ENCODE data around the gene C11orf68. TPM values are rescaled to one million over a fixed set of nuclear protein-coding genes. Genes with fewer than 3 reads are reported as not detected.

Gene C11orf68
- polyA plus RNA-seq, 3 donors: 21.8 to 31.5 (median 22.8) TPM

- Mint-ChIP-seq H3K4me3 (no peak overlapping the region), H3K4me1 (peaks cover 28% of the 10 kb centered on the region), H3K9me3 (no peaks in the 10 kb centered on the region), H3K36me3 (peaks cover 71 to 76% of the 10 kb centered on the region in 2 donors), H3K27me3 (ENCODE audit: low read depth in 3 of 3) (no peaks in the 10 kb centered on the region), H3K27ac (peak overlapping the region in 3 of 7 donors; percentile 1 to 87 (median 51))
- intact Hi-C loops (cut with micrococcal nuclease): no loop called here
- Histone ChIP-seq H3K79me2 (ENCODE audit: insufficient read depth, low read length) (peaks cover 35% of the 10 kb centered on the region), H4K20me1 (ENCODE audit: insufficient read depth, low read length) (peaks cover 22% of the 10 kb centered on the region), H3K27me3 (ENCODE audit: control insufficient read depth in 2 of 2, insufficient read depth in 2 of 2, low read length in 2 of 2) (no peaks in the 10 kb centered on the region), H3K9me3 (replicated peaks in 1 of 2; ENCODE audit: control insufficient read depth in 1 of 2, insufficient read depth in 1 of 2, low read length in 2 of 2) (no peaks in the 10 kb centered on the region), H3K36me3 (replicated peaks in 1 of 2; ENCODE audit: control insufficient read depth in 1 of 2, insufficient read depth in 2 of 2, low read length in 2 of 2) (peaks cover 66 to 72% of the 10 kb centered on the region in 2 donors), H3K4me2 (replicated peaks; ENCODE audit: extremely low read depth, low read length, poor library complexity, severe bottlenecking) (no peak overlapping the region), H2AFZ (ENCODE audit: insufficient read depth, low read depth, low read length, poor library complexity, severe bottlenecking) (no peak overlapping the region), H3K27ac (ENCODE audit: low read depth in 1 of 2, low read length in 2 of 2) (no peak overlapping the region), H3K4me3 (replicated peaks in 1 of 3; ENCODE audit: low read depth in 2 of 3, low read length in 3 of 3) (no peak overlapping the region), H3K9ac (ENCODE audit: insufficient read depth, low read length, poor library complexity, severe bottlenecking) (no peak overlapping the region), H3K4me1 (ENCODE audit: control insufficient read depth in 1 of 2, insufficient read depth in 2 of 2, low read length in 2 of 2) (peaks cover 19 to 27% of the 10 kb centered on the region in 2 donors)
- no peak for DNase-seq
- TF ChIP-seq CTCF (IDR thresholded peaks at IDR 0.05): no peak
- WGBS (ENCODE audit: insufficient coverage): 99% methylated on average over 34 of the region's 36 CpGs
Measured at GRCh38 chr11:65965986-65966762, 47.3 kb upstream of the C11orf68 start.

GRCh38 chr11:65964906-65965305 is 46.0 kb upstream of the C11orf68 start:
- Mint-ChIP-seq H3K9me3 (no peaks in the 10 kb centered on the region), H3K4me1 (peaks cover 31% of the 10 kb centered on the region), H3K4me3 (no peak overlapping the region), H3K36me3 (peaks cover 64 to 69% of the 10 kb centered on the region in 2 donors), H3K27me3 (ENCODE audit: low read depth in 3 of 3) (no peaks in the 10 kb centered on the region), H3K27ac (peak overlapping the region in 1 of 7 donors; percentile 49)
- H3K4me1 ChIP-seq (ENCODE audit: control insufficient read depth in 1 of 2, insufficient read depth in 2 of 2, low read length in 2 of 2): peaks cover 22 to 33% of the 10 kb centered on the region in 2 donors
- H4K20me1 ChIP-seq (ENCODE audit: insufficient read depth, low read length): peaks cover 22% of the 10 kb centered on the region
- peaks cover 60 to 66% of the 10 kb centered on the region in 2 donors for H3K36me3 ChIP-seq (replicated peaks in 1 of 2; ENCODE audit: control insufficient read depth in 1 of 2, insufficient read depth in 2 of 2, low read length in 2 of 2)
- no peak overlapping the region for H3K4me3 ChIP-seq (replicated peaks in 1 of 3; ENCODE audit: low read depth in 2 of 3, low read length in 3 of 3)
- DNase-seq: no peak
- no peaks in the 10 kb centered on the region for H3K9me3 ChIP-seq (replicated peaks in 1 of 2; ENCODE audit: control insufficient read depth in 1 of 2, insufficient read depth in 1 of 2, low read length in 2 of 2)
- no peak overlapping the region for H3K27ac ChIP-seq (ENCODE audit: low read depth in 1 of 2, low read length in 2 of 2)
- no peaks in the 10 kb centered on the region for H3K27me3 ChIP-seq (ENCODE audit: control insufficient read depth in 2 of 2, insufficient read depth in 2 of 2, low read length in 2 of 2)
- peaks cover 35% of the 10 kb centered on the region for H3K79me2 ChIP-seq (ENCODE audit: insufficient read depth, low read length)
- no peak for TF ChIP-seq CTCF (IDR thresholded peaks at IDR 0.05)
- no peak overlapping the region for H3K9ac ChIP-seq (ENCODE audit: insufficient read depth, low read length, poor library complexity, severe bottlenecking)
- intact Hi-C loops (cut with micrococcal nuclease): loop anchor here (5.0 kb wide), 2 partner anchors 37 to 43 kb away; partner anchors contain the start of genes BANF1 (in 1 of the 2) and EIF1AD (in 1 of the 2)
- WGBS (ENCODE audit: insufficient coverage): 91% methylated on average over 6 of the region's 10 CpGs
- no peak overlapping the region for H3K4me2 ChIP-seq (replicated peaks; ENCODE audit: extremely low read depth, low read length, poor library complexity, severe bottlenecking)
- no peak overlapping the region for H2AFZ ChIP-seq (ENCODE audit: insufficient read depth, low read depth, low read length, poor library complexity, severe bottlenecking)

Data from CD14-positive monocyte (primary cell).